SJSA1 (cell line): ENCODE results near the gene ZNF148. TPM values are rescaled to one million over a fixed set of nuclear protein-coding genes. Genes with fewer than 3 reads are reported as not detected.

Experiments used
- DNase-seq, 2 experiments: peaks; one replicate each; pipeline ENCODE4 v3.0.0-alpha.2; 2015 to 2020; ENCODE audit warnings: low spot score in 2 of 2, low read depth in 1 of 2
- H3K27ac ChIP-seq: fragments of 250-450 bp; sonication (Bioruptor Pico); 2 replicates; pipeline ENCODE4 v1.5.1; 2020; ENCODE audit warnings: mild to moderate bottlenecking, moderate library complexity
- H3K27me3 ChIP-seq: fragments of 250-450 bp; sonication (Bioruptor Pico); replicated peaks from 2 replicates; pipeline ENCODE4 v1.5.1; 2020; ENCODE audit warnings: mild to moderate bottlenecking, moderate library complexity
- H3K36me3 ChIP-seq: fragments of 250-450 bp; sonication (Bioruptor Pico); 2 replicates; pipeline ENCODE4 v1.5.1; 2020; ENCODE audit warnings: mild to moderate bottlenecking
- H3K4me1 ChIP-seq: fragments of 250-450 bp; sonication (Bioruptor Pico); replicated peaks from 2 replicates; pipeline ENCODE4 v1.6.1; 2021; ENCODE audit warnings: mild to moderate bottlenecking
- H3K4me3 ChIP-seq: fragments of 250-450 bp; sonication (Bioruptor Pico); 2 replicates; pipeline ENCODE4 v1.5.1; 2020; ENCODE audit warnings: mild to moderate bottlenecking
- H3K9me3 ChIP-seq: fragments of 250-450 bp; sonication (Bioruptor Pico); replicated peaks from 2 replicates; pipeline ENCODE4 v1.5.1; 2020; ENCODE audit warnings: mild to moderate bottlenecking
- total RNA-seq: library from RNA; depleted of rRNA; stranded (reverse); fragments of >200 nt; shearing (Covaris generic); gene quantifications from 2 replicates; pipeline ENCODE4 v1.2.3, GENCODE V29; 2014

Gene ZNF148
- total RNA-seq, 1 experiment from 2014 or later, result 25.5 TPM

DNA sequence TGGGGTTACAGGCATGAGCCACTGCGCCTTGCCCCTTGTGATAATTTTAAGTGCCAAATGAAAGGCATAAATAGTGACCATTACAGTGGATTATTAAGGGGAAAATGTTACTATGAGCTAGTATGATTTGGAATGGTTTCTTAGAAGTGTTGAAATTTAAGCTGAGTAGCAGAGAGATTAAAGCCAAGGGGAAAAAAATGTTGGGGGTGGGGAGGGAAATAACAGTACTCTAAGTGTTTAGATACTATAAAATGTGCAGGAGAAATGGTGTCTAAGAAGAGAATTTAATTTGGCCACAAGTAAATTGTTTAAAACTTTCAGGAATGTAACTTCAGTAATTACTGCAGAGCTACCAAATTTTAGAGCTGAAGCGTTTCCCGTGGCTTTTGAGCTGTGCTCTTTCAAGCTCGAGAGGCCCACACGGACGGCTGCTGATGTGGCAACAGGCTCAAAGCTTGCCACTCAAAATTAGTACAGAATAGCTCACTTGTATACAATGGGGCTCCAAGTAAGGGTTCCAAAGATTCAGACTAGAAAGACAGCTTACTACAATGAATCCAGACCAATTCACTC lies 138.7 kb downstream of the ZNF148 start:
- H3K27ac ChIP-seq, result no peak overlapping the region
- H3K9me3 ChIP-seq, result no peaks in the 10 kb centered on the region
- peak in 1 of 2 experiments; percentile 24 for DNase-seq
- no peaks in the 10 kb centered on the region for H3K27me3 ChIP-seq
- H3K4me1 ChIP-seq, result peaks cover 22% of the 10 kb centered on the region
- H3K36me3 ChIP-seq, result peaks cover 19% of the 10 kb centered on the region
- no peak overlapping the region for H3K4me3 ChIP-seq

DNA sequence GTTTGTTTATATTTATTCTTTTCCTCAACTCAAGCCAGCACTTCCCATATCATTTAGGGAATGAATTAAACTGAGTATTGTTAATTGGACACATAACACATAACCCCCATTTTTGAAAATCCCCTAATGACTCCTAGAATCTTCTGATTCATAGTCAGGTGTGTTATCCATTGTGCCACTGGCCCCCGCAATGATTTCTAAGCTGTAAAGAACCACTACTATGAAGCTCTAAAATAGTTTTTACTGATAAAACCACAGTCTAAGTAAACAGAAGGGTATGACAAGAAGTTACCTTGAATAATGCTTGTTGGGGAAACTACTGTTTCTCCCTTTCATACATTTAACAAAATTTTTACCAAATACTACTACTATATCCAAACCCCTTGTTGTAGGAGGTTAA lies 140.3 kb downstream of the ZNF148 start:
- H3K4me3 ChIP-seq, result no peak overlapping the region
- peaks cover 24% of the 10 kb centered on the region for H3K4me1 ChIP-seq
- H3K27ac ChIP-seq, result no peak overlapping the region
- no peaks in the 10 kb centered on the region for H3K9me3 ChIP-seq
- H3K27me3 ChIP-seq, result no peaks in the 10 kb centered on the region
- DNase-seq, result no peak
- peaks cover 19% of the 10 kb centered on the region for H3K36me3 ChIP-seq

DNA sequence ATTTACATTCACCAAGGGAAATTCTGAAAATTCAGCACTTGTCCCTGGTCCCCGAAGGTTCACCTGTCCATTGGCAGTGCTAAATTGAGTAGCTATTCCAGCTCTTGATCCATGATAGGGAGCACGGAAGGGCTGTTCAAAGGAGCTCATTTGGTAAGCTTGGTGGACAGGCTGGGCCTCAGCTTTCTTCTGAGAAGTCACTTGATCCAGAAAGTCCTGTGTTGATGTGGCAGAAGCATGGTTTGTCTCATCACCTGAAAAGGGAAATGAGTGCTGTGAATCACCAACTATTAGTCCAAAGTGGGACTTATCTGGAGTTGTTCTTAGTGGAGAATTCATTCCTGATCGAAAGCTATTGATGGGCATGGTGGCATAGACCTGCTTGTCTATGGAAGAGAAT lies 142.7 kb downstream of the ZNF148 start:
- H3K4me3 ChIP-seq, result no peak overlapping the region
- DNase-seq, result no peak
- H3K27ac ChIP-seq, result peak overlapping the region; percentile 82
- H3K36me3 ChIP-seq, result peaks cover 19% of the 10 kb centered on the region
- H3K4me1 ChIP-seq, result peaks cover 24% of the 10 kb centered on the region
- H3K9me3 ChIP-seq, result no peaks in the 10 kb centered on the region
- no peaks in the 10 kb centered on the region for H3K27me3 ChIP-seq

DNA sequence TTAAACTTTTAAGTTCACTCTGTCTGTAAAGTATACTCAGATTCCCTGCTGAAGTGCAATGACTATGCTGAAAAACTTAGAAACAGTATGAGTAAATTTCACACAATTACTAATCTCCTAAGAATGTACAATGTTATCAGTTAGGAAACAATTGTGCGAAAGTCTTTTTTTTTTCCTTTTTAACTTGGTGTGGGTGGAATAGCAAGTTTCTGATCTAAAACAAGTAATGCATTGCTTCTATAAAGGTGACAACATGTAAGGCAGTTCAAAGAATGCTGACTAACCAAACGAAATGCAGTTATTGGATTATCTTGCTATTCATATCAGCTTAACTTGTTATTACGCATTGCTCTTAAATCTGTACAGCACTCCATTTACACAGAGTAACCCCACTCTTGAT lies 143.2 kb downstream of the ZNF148 start:
- Histone ChIP-seq H3K9me3 (no peaks in the 10 kb centered on the region), H3K27me3 (no peaks in the 10 kb centered on the region), H3K4me1 (peaks cover 24% of the 10 kb centered on the region), H3K4me3 (no peak overlapping the region), H3K36me3 (peaks cover 19% of the 10 kb centered on the region), H3K27ac (peak overlapping the region; percentile 82)
- peak in 1 of 2 experiments; percentile 60 for DNase-seq

DNA sequence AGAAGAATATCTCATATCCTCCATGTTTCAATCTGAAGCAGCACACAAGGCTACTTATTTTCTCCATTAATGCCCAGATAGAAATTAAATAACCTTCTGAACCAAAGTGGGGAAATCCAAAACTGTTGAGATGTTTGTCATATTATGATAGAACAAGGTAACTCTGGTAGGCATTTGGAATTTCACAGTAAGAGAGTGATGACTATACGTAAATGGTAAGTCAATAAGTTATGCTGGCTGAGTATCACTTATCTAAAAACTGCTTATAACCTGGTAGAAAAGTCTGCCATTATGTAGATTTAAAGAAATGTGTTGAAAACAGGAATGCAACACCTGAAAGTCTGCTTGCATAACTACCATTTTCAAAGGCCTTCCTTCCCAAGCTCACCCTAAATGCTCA lies 145.4 kb downstream of the ZNF148 start:
- Histone ChIP-seq H3K36me3 (peaks cover 19% of the 10 kb centered on the region), H3K27me3 (no peaks in the 10 kb centered on the region), H3K9me3 (no peaks in the 10 kb centered on the region), H3K27ac (no peak overlapping the region), H3K4me1 (peaks cover 16% of the 10 kb centered on the region), H3K4me3 (no peak overlapping the region)
- no peak for DNase-seq

DNA sequence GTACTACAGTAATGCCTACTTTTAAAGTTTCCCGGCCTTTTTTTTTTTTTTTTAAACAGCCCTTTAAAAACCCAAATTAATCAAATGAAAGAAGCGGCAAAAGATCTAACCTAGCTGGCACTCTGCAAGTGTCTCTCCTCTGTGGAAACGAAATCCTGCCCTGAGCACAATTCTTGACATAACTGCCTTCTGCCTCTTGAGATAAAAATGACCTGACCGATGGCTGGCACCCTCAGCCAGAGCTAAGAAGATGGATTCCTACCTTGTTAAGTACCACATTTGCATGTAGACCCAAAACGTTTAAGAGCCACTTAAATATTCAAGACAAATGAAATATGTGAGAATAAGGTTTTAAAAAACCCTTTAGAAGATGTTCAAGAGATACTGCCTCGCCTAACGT lies 146.0 kb downstream of the ZNF148 start:
- H3K36me3 ChIP-seq, result peaks cover 19% of the 10 kb centered on the region

DNA sequence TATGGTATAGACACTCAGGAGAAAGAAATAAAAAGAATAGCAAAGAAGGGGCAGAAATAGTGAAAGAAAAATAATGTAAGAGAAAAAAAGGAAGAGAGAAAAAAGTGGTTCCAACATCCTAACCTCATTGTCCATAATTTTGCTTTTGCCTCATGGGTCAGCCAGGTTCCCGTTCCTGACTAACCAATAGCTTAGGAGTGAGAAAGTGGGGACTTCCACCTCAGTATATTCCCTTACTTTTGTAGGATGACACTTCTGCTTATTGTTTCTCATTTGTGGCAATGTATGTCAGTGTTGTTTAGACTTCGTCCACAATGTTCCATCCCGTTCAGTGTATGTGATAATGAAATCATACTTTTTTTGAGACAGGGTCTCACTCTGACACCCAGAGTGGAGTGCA lies 153.3 kb downstream of the ZNF148 start:
- H3K36me3 ChIP-seq, result no peaks in the 10 kb centered on the region
- H3K27ac ChIP-seq, result no peak overlapping the region
- no peaks in the 10 kb centered on the region for H3K27me3 ChIP-seq
- no peak overlapping the region for H3K4me3 ChIP-seq
- DNase-seq, result no peak
- H3K4me1 ChIP-seq, result peaks cover 4% of the 10 kb centered on the region
- no peaks in the 10 kb centered on the region for H3K9me3 ChIP-seq

More for the DNA sequence above, 146.0 kb downstream of the ZNF148 start:
- Histone ChIP-seq H3K4me3 (no peak overlapping the region), H3K27ac (no peak overlapping the region), H3K9me3 (no peaks in the 10 kb centered on the region), H3K4me1 (peaks cover 16% of the 10 kb centered on the region), H3K27me3 (no peaks in the 10 kb centered on the region)
- DNase-seq, result no peak

DNA sequence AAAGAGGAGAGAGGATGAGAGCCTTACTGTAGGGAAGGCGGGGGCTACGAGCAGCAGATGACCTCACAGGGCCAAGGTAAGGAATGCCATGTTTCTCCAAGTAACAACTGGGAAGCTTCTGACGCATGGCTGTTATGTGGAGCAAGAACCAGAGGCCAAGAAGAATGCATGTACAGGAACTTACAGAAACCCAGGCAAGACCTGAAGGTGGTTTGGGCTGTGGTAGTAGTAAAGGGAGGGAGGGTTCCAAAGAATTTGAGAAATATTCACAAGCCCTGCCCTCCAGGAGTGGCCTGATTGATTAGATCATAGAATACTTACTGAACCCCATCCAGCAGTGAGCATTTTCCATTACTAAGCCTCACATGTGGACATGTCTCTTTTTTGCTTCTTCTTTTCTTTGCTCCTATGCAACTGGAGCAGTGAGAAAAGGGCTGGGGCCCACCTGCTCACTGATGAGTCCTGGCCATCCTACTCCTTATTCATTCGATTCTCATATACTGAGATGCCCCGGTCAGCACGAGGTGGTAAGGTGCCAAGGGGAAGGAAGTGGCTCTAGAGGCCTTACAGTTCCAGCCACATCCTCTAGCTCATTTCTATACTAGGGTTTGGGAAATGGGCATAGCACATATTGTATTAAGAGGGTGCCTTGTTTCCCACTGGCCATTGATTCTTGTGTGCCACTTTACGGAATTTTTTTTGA lies 154.2 kb downstream of the ZNF148 start:
- no peaks in the 10 kb centered on the region for H3K27me3 ChIP-seq
- no peak overlapping the region for H3K4me3 ChIP-seq
- no peak overlapping the region for H3K27ac ChIP-seq
- no peaks in the 10 kb centered on the region for H3K36me3 ChIP-seq
- no peaks in the 10 kb centered on the region for H3K9me3 ChIP-seq
- peaks cover 4% of the 10 kb centered on the region for H3K4me1 ChIP-seq
- no peak for DNase-seq

DNA sequence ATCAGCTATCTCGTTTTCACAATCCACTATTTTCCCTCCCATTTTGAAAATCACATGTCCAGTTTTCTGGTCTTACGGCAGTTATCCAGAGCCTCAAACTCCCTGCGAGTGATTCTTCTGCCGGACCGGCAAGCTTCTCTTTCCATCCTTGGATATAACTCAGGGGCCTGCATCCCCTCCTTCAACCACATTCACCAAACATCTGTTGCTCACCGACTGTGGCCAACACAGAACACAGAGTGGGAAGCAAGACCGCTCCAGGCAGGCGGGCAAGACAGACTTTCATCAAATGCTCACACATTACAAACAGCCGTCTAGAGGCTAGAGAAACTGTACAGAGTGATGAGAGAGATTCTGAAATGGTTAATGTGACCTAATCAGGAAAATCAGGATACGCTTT lies 154.9 kb downstream of the ZNF148 start:
- Histone ChIP-seq H3K27me3 (no peaks in the 10 kb centered on the region), H3K9me3 (no peaks in the 10 kb centered on the region), H3K36me3 (no peaks in the 10 kb centered on the region), H3K27ac (no peak overlapping the region), H3K4me1 (peaks cover 4% of the 10 kb centered on the region), H3K4me3 (no peak overlapping the region)
- DNase-seq, result no peak

DNA sequence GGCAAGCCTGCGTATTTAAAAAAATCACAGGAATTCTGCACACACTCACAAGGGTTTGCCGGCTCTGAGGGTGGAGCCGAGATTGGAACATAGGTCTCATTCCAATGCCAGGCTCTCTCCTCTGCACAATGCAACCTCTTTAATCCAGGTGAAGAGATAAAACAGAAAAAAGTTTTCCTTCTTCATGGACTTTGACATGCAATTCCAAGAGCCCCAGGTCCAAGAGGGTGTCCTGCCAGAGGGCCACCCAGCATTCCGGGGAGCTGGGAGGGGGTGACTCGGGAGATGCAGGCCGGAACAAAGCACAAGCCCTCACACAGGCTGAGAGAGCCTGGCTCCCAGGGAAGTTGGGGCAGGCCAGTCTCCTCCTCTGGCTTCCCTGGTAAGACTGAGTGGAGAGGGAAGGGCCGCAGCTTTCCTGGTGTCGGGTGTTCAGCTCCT lies 155.8 kb downstream of the ZNF148 start:
- Histone ChIP-seq H3K36me3 (no peaks in the 10 kb centered on the region), H3K4me3 (no peak overlapping the region), H3K9me3 (no peaks in the 10 kb centered on the region), H3K27ac (no peak overlapping the region), H3K4me1 (peaks cover 8% of the 10 kb centered on the region), H3K27me3 (no peaks in the 10 kb centered on the region)
- DNase-seq, result no peak

DNA sequence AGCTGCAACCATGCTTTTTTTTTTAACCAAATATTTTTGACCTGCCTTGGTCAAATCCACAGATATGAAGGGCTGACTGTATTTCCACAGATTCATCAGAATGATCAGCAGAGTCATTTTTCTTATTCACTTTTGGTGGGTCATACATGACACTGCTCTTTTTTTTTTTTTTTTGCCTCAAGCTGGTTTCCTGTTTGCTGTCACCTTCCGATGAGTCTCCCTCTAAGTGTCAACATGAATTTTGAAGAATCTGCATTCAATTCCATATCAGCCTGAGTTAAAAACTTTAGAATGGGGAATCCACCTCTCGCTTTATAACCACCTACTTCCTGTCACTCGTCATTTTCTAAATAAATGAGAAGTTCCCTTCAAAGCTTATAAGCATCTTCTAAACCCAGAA lies 160.4 kb downstream of the ZNF148 start:
- H3K9me3 ChIP-seq, result no peaks in the 10 kb centered on the region
- H3K27me3 ChIP-seq, result no peaks in the 10 kb centered on the region
- no peak overlapping the region for H3K27ac ChIP-seq
- no peaks in the 10 kb centered on the region for H3K36me3 ChIP-seq
- H3K4me1 ChIP-seq, result peaks cover 17% of the 10 kb centered on the region
- DNase-seq, result no peak
- H3K4me3 ChIP-seq, result no peak overlapping the region

DNA sequence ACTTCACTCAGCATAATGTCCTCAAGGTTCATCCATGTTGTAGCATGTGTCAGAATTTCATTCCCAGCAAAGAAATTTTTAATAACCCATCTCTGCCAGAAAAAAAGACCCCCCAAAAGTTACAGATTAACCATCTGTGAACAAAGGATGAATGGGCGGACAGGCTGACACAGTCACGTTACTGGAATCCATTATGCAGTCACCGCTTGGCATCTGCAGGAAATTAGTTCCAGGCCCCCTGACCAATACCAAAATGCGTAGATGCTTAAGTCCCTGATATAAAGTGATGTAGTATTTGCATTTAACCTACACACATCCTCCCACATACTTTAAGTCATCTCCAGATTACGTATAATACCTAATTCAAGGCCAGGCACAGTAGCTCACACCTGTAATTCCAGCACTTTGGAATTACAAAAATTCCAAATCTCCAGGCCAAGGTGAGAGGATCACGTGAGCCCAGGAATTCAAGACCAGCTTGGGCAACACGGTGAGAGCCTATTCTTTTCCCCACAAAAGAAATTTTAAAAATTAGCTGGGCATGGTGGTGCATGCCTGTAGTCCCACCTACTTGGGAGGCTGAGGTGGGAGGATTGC lies 161.1 kb downstream of the ZNF148 start:
- no peaks in the 10 kb centered on the region for H3K27me3 ChIP-seq
- no peaks in the 10 kb centered on the region for H3K9me3 ChIP-seq
- H3K4me1 ChIP-seq, result peaks cover 17% of the 10 kb centered on the region
- DNase-seq, result no peak
- H3K4me3 ChIP-seq, result no peak overlapping the region
- no peak overlapping the region for H3K27ac ChIP-seq
- no peaks in the 10 kb centered on the region for H3K36me3 ChIP-seq

DNA sequence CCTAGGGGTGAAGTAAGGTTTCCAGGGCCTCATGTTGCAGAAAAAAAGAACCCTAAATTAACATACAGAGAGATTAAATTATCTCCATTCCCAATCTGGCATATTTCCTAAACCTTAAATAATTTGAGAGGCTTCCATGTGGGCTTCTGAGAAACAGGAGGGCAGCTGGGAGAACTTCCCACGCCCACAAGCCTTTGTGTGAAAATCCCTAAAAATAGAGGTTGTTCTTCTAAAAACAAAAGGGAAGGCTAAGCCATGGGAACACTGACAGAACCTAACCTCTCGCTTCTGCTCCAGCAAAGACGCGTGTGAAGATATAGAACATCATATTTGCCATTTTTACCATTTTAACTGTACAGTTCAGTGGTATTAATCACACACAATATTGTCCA lies 161.8 kb downstream of the ZNF148 start:
- Histone ChIP-seq H3K4me1 (peaks cover 17% of the 10 kb centered on the region), H3K27ac (no peak overlapping the region), H3K36me3 (no peaks in the 10 kb centered on the region), H3K4me3 (no peak overlapping the region), H3K9me3 (no peaks in the 10 kb centered on the region), H3K27me3 (no peaks in the 10 kb centered on the region)
- DNase-seq, result no peak

DNA sequence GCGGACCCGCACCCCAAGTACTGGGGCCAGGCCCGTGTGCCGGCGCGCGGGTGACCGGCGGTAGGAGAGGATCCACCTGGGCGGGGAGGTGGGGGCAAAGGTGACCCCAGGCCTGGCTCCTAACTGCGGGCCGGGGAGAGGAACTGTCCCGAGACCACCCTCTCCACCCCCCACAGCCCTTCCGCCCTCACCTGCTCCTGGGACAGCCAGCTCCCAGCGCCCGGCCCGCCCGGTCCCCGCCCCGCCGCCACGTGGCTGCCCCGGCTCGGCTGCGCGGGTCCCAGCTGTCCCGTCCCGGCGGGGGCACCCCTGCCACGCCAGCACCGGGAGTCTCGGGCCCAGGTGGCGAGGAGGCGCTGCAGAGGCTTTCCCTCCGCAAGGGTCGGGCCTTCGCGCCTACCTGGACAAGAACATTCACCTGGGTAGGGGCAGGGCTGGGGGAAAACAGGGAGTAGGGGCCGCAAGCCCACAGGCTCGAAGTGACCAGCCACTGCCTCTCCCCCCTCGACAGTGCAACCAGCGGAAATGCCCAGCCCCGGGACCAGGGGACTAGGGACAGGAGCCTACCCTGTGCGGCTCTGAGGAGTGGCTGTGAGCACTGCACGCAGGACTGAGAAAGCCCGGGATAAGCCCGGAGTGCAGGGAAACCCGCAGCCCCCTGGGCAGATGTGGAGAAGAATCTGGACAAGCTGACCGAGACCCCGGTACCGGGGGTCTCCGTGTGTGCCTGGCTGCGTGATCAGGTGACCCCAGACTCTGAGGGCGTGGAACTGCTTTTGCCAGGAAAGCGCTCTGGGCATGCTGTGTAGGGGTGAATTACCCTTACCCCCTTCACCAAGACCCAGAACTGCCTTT lies 162.4 kb downstream of the ZNF148 start, which contains the start of gene SLC12A8:
TSS of gene SLC12A8 (minus strand) at position 240 of the 855 bp plus-strand sequence. CDS start 1,399 bp downstream, outside the sequence.
- H3K4me1 ChIP-seq, result peaks cover 17% of the 10 kb centered on the region
- no peaks in the 10 kb centered on the region for H3K9me3 ChIP-seq
- no peaks in the 10 kb centered on the region for H3K27me3 ChIP-seq
- no peak within 1 kb of the TSS for H3K4me3 ChIP-seq
- DNase-seq, result no peak
- H3K27ac ChIP-seq, result no peak within 1 kb of the TSS
- H3K36me3 ChIP-seq, result no peaks in the 10 kb centered on the region
